CD14-positive monocyte (primary cell): Measurements from ENCODE around the gene MPV17L2. TPM values are rescaled to one million over a fixed set of nuclear protein-coding genes. Genes with fewer than 3 reads are reported as not detected.

Experiments
- DNase-seq, 3 donors: peaks; one replicate each; pipeline ENCODE4 v3.0.0-alpha.2; 2011 to 2022
- H2AFZ ChIP-seq: 2 replicates; pipeline ENCODE4 v1.6.0; 2012; ENCODE audit warnings: mild to moderate bottlenecking, low read depth, low read length, inconsistent platforms; ENCODE audit not compliant: insufficient read depth, poor library complexity, severe bottlenecking
- H3K27ac ChIP-seq, 2 donors: 1 replicate in 1 of 2; 2 replicates in 1 of 2; pipeline ENCODE4 v1.5.1; 2012 to 2013; ENCODE audit warnings: low read length in 2 of 2, control low read depth in 1 of 2, inconsistent platforms in 1 of 2, low read depth in 1 of 2, mild to moderate bottlenecking in 1 of 2
- H3K27me3 ChIP-seq, 2 donors: one replicate each; pipeline versions ENCODE4 v1.6.0 to v1.6.1; 2011 to 2013; ENCODE audit warnings: low read length in 2 of 2; ENCODE audit not compliant: control insufficient read depth in 2 of 2, insufficient read depth in 2 of 2
- H3K36me3 ChIP-seq, 2 donors: replicated peaks in 1 of 2; 1 replicate in 1 of 2; 2 replicates in 1 of 2; pipeline versions ENCODE4 v1.5.1 to v1.6.1; 2012 to 2013; ENCODE audit warnings: low read length in 2 of 2, control low read depth in 1 of 2, inconsistent platforms in 1 of 2, mild to moderate bottlenecking in 1 of 2; ENCODE audit not compliant: insufficient read depth in 2 of 2, control insufficient read depth in 1 of 2
- H3K4me1 ChIP-seq, 2 donors: 1 replicate in 1 of 2; 2 replicates in 1 of 2; pipeline versions ENCODE4 v1.5.1 to v1.6.1; 2012 to 2013; ENCODE audit warnings: low read length in 2 of 2, control low read depth in 1 of 2, inconsistent platforms in 1 of 2, mild to moderate bottlenecking in 1 of 2, moderate library complexity in 1 of 2; ENCODE audit not compliant: insufficient read depth in 2 of 2, control insufficient read depth in 1 of 2
- H3K4me2 ChIP-seq: replicated peaks from 2 replicates; pipeline ENCODE3; 2012; ENCODE audit warnings: low read length, moderate library complexity, mild to moderate bottlenecking; ENCODE audit not compliant: poor library complexity, severe bottlenecking; ENCODE audit errors: extremely low read depth
- H3K4me3 ChIP-seq, 3 experiments: fragments of 200-600 bp in 1 of 3; sonication (generic) in 1 of 3; replicated peaks in 1 of 3; 1 replicate in 2 of 3; 2 replicates in 1 of 3; pipeline ENCODE4 v1.5.1; 2011 to 2013; ENCODE audit warnings: low read length in 3 of 3, mild to moderate bottlenecking in 3 of 3, control low read depth in 2 of 3, low read depth in 2 of 3, inconsistent platforms in 1 of 3, moderate library complexity in 1 of 3
- H3K79me2 ChIP-seq: 2 replicates; pipeline ENCODE4 v1.6.0; 2012; ENCODE audit warnings: mild to moderate bottlenecking, control low read depth, inconsistent platforms, low read length, moderate library complexity; ENCODE audit not compliant: insufficient read depth
- H3K9ac ChIP-seq: 2 replicates; pipeline ENCODE4 v1.6.0; 2017; ENCODE audit warnings: low read length, mild to moderate bottlenecking; ENCODE audit not compliant: insufficient read depth, poor library complexity, severe bottlenecking
- H3K9me3 ChIP-seq, 2 donors: replicated peaks in 1 of 2; 1 replicate in 1 of 2; 2 replicates in 1 of 2; pipeline versions ENCODE4 v1.5.1 to v1.6.1; 2012 to 2013; ENCODE audit warnings: low read length in 2 of 2, control low read depth in 1 of 2; ENCODE audit not compliant: control insufficient read depth in 1 of 2, insufficient read depth in 1 of 2
- H4K20me1 ChIP-seq: 2 replicates; pipeline ENCODE4 v1.6.0; 2012; ENCODE audit warnings: mild to moderate bottlenecking, low read length, control low read depth, moderate library complexity; ENCODE audit not compliant: insufficient read depth
- H3K27ac Mint-ChIP-seq, 7 donors: one replicate each; pipeline ENCODE4 v1.8.0; 2020; ENCODE audit warnings: mild to moderate bottlenecking in 7 of 7, mixed read lengths in 7 of 7, moderate library complexity in 6 of 7, inconsistent platforms in 2 of 7
- H3K27me3 Mint-ChIP-seq, 3 donors: one replicate each; pipeline ENCODE4 v1.8.0; 2021 to 2022; ENCODE audit warnings: low read depth in 3 of 3, mild to moderate bottlenecking in 3 of 3, mixed read lengths in 3 of 3, moderate library complexity in 3 of 3, inconsistent platforms in 1 of 3
- H3K36me3 Mint-ChIP-seq, 2 donors: one replicate each; pipeline ENCODE4 v1.8.0; 2020; ENCODE audit warnings: mixed read lengths in 2 of 2, inconsistent platforms in 1 of 2, mild to moderate bottlenecking in 1 of 2
- H3K4me1 Mint-ChIP-seq: one replicate; pipeline ENCODE4 v1.8.0; 2020; ENCODE audit warnings: mild to moderate bottlenecking, mixed read lengths
- H3K4me3 Mint-ChIP-seq, 2 donors: one replicate each; pipeline ENCODE4 v1.8.0; 2020; ENCODE audit warnings: mild to moderate bottlenecking in 2 of 2, mixed read lengths in 2 of 2, moderate library complexity in 1 of 2
- H3K9me3 Mint-ChIP-seq, 7 donors: one replicate each; pipeline ENCODE4 v1.8.0; 2020 to 2022; ENCODE audit warnings: mixed read lengths in 7 of 7, mild to moderate bottlenecking in 6 of 7, moderate library complexity in 6 of 7, inconsistent platforms in 2 of 7
- CTCF ChIP-seq: fragments of 200-600 bp; IDR thresholded peaks from one replicate; pipeline ENCODE4 v1.8.0; 2022; ENCODE audit warnings: antibody characterized with exemption, mild to moderate bottlenecking
- WGBS: methylation state at CpG from one replicate; pipeline ENCODE4 v1.1.5; 2013; ENCODE audit warnings: missing lambda C conversion rate; ENCODE audit not compliant: insufficient coverage; 5-methylcytosine and 5-hydroxymethylcytosine counted together
- intact Hi-C, 2 donors: fragments of 100-400 bp; cut with micrococcal nuclease; formaldehyde crosslinking; loops; one replicate each; pipeline versions ENCODE4 v1.15.0 to v1.15.1; 2023
- polyA plus RNA-seq, 3 donors: library from polyadenylated mRNA; depleted of rRNA in 1 of 3; unstranded in 2 of 3; stranded (reverse) in 1 of 3; fragments of 300-500 nt in 2 of 3; fragments of >200 nt in 1 of 3; fragmentation: Illumina TruSeq in 2 of 3; gene quantifications; 1 replicate in 2 of 3; 2 replicates in 1 of 3; pipeline ENCODE4 v1.2.3, GENCODE V29; 2012 to 2021

Gene MPV17L2
- polyA plus RNA-seq, 3 donors, result 14.3 to 20.2 (median 15.0) TPM

GRCh38 chr19:18144361-18144760 lies 48.7 kb upstream of the MPV17L2 start:
- no peak for TF ChIP-seq CTCF
- Mint-ChIP-seq H3K27me3 (peaks cover 0 to 5% (median 1%) of the 10 kb centered on the region in 3 donors), H3K36me3 (peaks cover 79 to 97% of the 10 kb centered on the region in 2 donors), H3K9me3 (peaks cover 0 to 5% (median 0%) of the 10 kb centered on the region in 7 donors), H3K4me1 (no peaks in the 10 kb centered on the region), H3K4me3 (no peak overlapping the region), H3K27ac (no peak overlapping the region)
- Histone ChIP-seq H3K79me2 (no peaks in the 10 kb centered on the region), H3K4me2 (no peak overlapping the region), H3K36me3 (peaks cover 85 to 99% of the 10 kb centered on the region in 2 donors), H3K4me3 (no peak overlapping the region), H4K20me1 (peaks cover 37% of the 10 kb centered on the region), H3K27ac (no peak overlapping the region), H2AFZ (no peak overlapping the region), H3K27me3 (no peaks in the 10 kb centered on the region), H3K9ac (no peak overlapping the region), H3K9me3 (no peaks in the 10 kb centered on the region), H3K4me1 (no peaks in the 10 kb centered on the region)
- intact Hi-C loops, result no loop called here
- WGBS, result 94% methylated on average over 15 of the region's 16 CpGs
- DNase-seq, result no peak

- Histone ChIP-seq H3K4me1 (no peaks in the 10 kb centered on the region), H3K27me3 (no peaks in the 10 kb centered on the region), H3K9me3 (no peaks in the 10 kb centered on the region), H2AFZ (no peak overlapping the region), H3K79me2 (no peaks in the 10 kb centered on the region), H3K36me3 (peaks cover 87 to 98% of the 10 kb centered on the region in 2 donors), H4K20me1 (peaks cover 37% of the 10 kb centered on the region), H3K4me3 (no peak overlapping the region), H3K9ac (no peak overlapping the region), H3K27ac (no peak overlapping the region), H3K4me2 (no peak overlapping the region)
- Mint-ChIP-seq H3K27ac (no peak overlapping the region), H3K9me3 (peaks cover 0 to 4% (median 0%) of the 10 kb centered on the region in 7 donors), H3K27me3 (peaks cover 0 to 5% (median 1%) of the 10 kb centered on the region in 3 donors), H3K4me3 (no peak overlapping the region), H3K36me3 (peaks cover 79 to 98% of the 10 kb centered on the region in 2 donors), H3K4me1 (no peaks in the 10 kb centered on the region)
- TF ChIP-seq CTCF, result no peak
- WGBS, result over 99% methylated on average over 22 of the region's 28 CpGs
- DNase-seq, result no peak
- intact Hi-C loops, result no loop called here
These were observed 48.1 kb upstream of the MPV17L2 start for GRCh38 chr19:18144906-18145305.
